Fibroblast of the conjunctiva (primary cell): ENCODE results near the gene OGFOD3.
A peak's percentile ranks its signal among the peaks of the same experiment; 100 is the strongest.
"Not testable (repeated sequence)": the region's sequence is repeated elsewhere in the genome, so short reads cannot be mapped to it uniquely, and the experiment has no call there.

Source experiments
- DNase-seq: peaks from one replicate; pipeline ENCODE4 v3.0.0-alpha.2; 2010; ENCODE audit warnings: low read depth

OGFOD3 gene, protein sequence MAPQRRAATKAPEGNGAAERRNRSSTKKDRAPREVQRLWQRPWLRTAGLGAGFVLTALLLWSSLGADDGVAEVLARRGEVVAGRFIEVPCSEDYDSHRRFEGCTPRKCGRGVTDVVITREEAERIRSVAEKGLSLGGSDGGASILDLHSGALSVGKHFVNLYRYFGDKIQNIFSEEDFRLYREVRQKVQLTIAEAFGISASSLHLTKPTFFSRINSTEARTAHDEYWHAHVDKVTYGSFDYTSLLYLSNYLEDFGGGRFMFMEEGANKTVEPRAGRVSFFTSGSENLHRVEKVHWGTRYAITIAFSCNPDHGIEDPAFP

DNA sequence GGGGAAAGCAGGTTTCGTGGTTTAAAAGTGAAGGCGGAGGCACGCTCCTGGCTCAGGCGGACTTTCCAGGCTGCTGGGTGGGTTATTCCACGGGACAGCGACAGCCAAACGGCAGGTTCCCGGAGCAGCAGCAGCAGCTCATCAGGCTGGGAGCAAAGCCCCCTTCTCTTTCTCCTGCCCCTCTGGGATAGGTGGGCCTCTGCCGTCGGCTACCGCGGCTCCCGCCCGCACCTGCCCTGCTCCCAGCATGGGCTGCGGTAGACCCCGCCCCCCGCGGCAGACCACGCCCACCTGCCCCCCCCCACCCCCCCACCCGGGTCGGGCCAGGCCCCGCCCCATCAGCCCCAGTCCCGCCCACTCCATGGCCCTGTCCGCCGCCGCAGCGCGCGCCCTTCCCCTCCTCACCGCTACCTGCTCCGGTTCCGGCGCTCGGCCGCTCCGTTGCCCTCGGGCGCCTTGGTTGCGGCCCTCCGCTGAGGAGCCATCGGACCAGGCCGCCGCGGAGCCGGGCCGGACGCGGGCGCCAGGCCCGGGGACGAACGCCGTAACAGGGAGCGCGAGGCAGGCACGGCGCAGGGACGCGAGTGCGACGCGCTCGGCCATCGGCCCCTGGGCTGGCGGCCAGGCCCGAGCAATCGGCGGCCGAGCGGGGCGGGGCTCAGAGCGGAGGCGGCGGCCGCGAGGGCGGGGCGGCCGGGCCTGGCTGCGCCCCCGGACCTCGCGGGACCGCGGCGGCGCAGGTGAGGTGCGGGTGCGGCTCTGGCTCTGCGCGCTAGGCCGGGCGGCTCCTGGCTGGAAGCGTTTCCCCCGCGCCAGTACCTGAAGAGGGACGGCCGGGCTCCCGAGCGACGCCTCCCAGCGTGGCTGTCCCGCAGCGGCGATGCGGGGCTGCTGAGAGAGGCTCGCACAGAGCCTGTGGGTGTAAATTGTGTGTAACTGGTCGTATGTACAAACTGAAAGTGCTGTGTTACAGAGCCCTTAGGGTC is at the start of gene OGFOD3, which contains the start of gene HEXD:
OGFOD3 (minus strand) TSS at position 586 of the 986 bp plus-strand sequence; CDS start at position 485, 101 bp downstream.
HEXD (plus strand) TSS at position 347 of the 986 bp plus-strand sequence. CDS start 1,453 bp downstream, outside the sequence.
- peak; percentile 42 for DNase-seq

DNA sequence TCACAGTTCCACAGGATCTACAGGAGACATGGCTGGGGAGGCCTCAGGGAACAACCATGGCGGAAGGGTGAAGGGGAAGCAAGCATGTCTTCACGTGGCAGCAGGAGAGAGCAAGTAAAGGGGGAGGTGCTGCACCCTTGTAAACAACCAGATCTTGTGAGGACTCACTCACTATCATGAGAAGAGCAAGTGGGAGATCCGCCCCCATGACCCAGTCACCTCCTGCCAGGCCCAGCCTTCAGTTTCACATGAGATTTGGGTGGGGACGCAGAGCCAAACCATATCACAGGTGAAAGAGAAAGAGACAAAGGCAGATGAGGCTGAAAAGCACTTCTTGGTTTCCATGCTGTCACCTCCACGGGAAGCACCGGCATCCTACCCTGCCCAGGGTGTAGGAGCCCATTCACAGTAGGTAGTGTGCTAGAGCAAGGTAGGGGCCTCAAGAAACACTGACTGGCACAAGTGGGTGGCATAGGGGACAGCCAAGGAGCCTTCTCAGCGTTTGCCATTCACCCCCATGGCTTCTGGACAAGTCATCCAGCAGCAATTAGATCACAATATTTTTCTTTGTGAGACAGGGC is 46.7 kb upstream of the OGFOD3 start:
- no peak for DNase-seq

DNA sequence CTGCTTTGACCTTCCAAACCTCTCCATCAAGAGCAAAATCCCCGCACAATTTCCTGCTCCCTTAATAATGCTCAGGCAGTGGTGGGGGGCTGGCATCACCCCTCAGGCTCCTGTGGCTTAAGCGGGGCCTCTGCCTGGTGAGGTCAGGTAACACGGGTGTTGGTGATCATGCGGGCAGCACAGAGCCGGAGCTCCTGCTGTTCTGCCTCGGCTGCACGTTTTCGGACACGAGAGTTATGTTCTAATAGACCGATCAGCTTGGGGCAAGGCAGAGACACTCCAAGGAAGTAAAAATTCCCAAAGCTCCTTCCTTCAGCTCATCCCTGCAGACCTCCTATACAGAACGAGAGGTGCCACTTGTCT is 46.2 kb upstream of the OGFOD3 start:
- DNase-seq = no peak

DNA sequence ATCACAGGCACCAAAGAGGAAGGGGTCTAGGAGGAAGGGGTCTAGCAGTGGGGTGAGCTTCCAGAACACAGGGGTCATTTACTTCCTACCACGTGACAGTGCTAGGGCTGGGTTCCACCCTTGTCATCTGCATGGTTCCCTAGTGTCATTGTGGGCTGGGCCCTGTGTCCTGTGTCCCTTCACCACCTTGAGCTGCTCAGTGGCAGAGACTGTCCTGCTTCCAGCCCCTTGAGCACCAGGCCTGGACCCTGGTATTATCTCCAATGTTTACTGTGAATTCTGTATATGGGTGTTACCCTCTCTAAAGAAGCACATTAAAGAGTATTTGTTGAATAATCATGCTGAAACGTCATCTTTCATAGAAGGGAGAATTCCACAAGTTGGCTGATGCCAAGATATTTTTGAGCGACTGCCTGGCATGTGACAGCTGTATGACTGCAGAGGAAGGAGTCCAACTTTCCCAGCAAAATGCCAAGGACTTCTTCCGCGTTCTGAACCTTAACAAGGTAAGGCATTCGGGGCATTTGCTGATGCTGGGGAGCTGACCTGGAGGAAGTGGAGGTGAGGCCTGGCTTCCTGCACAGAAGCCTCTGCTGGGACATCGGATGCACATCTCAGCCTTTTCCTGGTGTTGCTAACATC is 45.7 kb upstream of the OGFOD3 start:
- DNase-seq = no peak

DNA sequence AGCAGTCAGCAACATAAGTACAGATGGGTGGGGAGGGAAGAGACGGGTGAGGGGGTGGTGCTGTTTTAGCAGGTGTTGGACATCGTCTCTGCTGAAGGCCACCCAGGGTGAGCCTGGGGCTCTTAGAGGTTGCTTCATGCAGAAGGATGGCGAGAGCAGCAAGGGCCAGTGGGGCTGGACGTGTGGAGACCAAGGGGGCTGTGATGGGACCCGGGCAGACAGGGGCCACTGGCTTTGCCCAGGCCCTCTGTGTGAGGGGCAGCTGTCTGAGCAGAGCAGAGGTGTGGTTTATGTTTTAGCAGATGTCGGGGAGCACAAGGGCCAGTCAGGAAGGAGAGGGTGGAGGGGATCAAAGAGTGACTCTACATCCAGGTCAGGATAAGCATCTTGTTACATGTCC is 45.0 kb upstream of the OGFOD3 start:
- no peak for DNase-seq

DNA sequence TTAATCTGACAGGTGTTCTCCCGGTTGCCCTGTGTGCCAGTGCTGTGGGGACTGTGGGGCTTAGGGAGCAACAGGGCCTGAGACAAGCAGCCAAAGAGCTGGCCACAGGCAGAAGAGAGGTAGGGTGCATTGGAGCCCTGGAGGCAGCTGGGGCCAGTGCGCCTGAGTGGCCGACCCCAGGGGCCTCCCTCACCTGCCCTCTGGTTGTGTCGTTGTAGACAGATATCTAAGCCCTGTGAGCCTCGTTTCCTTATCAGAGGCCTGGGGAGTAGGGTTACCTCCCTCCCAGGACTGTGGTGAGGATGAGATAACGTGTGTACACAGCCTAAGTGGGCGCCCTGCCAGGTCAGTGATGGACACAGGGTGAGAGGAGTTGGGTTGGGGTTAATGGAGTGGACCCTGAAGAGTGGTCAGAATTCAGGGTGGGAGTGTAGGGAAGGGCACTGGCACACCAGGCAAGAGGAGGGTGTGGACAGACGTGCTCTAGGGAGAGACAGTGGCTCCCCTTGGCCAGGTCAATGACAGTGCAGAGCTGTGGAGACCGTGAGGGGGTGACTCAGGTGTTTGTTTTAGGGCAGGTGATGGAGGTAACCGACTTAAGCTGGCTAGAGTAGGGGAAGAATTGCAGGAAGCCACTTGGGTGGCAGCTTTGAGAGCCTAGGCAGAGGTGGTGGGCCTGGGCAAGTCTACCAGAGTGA is 43.6 kb upstream of the OGFOD3 start:
- DNase-seq = no peak

DNA sequence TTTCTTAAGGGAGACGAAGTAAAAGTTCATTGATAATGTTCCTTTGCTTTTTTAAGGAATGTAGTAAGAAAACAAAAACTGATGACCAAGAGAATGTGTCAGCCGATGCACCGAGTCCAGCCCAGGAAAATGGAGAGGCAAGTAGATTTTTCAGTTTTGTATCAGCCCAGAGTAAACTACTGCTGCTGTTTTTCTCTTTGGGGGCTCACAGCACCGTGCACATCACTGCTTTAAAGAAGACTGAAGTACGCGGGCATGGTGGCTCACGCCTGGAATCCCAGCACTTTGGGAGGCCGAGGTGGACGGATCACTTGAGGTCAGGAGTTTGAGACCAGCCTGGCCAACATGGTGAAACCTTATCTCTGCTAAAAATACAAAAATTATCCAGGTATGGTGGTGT is 41.5 kb upstream of the OGFOD3 start:
- DNase-seq = not testable (repeated sequence)

DNA sequence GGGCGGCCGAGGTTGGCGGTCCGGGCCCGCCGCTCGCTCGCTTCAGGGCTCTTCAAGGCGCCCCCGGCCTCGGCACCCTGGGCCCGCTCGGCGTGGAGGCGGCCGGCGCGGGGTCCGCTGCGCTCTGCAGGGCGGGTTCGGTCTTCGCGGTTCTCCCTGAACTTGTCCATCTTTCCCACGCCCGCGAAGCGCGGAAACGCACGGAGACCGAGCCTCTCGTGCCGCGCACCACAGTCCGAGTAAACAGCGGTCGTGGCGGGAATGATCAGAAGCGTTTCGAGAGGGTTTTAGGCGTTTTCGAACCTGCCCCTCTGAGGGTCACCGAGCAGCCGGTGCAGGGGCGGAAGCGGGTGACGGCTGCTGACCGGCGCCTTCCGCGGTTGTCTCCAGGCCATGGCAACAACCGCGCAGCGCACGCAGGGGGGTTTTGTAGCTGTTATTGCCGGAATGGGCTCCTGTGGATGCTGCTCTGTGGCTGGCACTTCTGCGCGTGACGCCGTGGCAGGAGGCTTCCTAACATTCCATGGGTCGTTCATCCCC is 40.6 kb upstream of the OGFOD3 start:
- no peak for DNase-seq

DNA sequence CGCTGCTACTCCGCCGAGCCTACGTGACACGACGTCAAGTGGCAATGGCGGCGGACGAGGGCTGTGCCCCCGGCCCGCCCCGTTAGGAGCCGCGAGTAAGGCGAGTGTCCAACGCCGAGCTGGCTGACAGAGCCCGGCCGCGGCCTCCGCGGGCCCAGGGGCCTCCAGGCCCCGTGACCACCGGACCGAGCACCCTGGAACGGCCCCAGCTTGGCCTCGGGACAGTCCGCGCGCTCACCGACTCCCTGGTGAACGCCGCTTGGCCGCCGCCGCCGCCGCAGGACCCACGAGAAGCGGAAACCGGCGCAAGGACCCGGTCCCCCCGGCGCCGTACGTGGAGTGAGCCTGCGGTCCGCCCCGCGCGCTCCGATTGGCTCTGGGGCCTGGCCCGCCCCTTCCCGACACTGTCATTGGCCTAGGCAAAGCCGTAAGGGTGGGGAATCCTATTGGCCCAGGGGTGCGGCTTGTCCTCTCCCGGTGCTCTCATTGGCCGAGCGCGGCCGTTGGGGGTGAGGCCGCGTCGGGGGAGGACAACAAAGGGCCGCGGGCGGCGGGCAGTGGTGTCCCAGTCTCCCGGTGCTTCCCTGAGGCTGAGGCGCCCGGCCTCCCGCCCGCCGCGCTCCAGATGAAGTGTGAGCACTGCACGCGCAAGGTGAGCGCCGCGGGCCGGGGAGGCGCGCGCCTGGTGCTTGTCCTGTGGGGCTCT is 39.9 kb upstream of the OGFOD3 start, which contains the start of gene NARF:
NARF (plus strand) TSS at position 563 of the 706 bp plus-strand sequence; CDS start at position 626, 63 bp downstream.
- DNase-seq = peak; percentile 96

DNA sequence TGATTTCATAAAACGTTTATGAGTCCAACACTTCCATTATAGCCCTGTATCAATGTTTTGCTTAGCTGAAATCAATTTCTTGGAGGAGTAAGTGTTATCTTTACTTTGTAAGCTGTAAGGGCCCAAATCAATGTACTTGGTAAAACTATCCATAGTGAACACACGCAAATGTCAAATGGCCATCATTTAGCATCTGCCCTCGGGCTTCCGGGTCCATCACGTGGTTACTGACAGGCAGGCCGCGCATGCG is 39.5 kb upstream of the OGFOD3 start:
- DNase-seq = no peak

DNA sequence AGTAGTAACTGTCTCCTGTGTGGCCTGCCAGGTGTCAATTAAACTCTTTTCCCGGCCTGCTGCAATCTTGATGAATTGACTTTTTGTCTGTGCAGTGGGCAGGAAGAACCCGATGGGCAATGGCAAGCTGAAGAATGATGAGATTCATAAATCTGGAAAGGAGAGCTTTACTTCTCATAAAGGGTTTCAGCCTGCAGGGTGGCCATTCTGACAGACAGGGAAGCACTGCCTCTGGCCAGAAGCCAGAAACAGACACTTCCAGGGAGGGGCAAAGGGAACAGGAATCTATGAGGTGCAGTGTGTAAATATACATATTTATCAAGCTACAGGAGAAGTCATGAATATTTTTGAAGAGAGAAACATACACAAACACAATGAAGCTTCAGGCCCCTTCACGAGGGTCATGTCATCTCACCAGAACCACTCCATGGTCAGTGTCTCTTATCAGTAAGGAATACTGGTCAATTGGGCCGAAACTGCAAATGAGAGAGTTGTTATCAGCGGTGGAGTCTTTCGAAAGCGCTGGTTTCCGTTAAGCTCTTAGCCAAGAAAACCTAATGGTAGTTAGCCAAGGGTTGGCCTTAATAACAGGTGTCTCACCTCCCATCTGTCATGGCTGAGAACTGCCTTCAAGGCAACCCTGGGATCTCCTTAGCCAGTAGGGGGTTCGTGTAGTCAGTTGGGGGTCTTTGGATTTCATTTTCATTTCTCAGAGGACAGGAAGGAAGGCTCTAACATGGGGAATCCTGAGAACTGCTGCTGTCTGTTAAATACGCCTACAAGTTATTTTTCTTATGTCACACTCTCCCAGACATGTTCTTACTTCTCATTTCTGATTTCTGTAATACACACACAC is 38.9 kb upstream of the OGFOD3 start:
- no peak for DNase-seq

DNA sequence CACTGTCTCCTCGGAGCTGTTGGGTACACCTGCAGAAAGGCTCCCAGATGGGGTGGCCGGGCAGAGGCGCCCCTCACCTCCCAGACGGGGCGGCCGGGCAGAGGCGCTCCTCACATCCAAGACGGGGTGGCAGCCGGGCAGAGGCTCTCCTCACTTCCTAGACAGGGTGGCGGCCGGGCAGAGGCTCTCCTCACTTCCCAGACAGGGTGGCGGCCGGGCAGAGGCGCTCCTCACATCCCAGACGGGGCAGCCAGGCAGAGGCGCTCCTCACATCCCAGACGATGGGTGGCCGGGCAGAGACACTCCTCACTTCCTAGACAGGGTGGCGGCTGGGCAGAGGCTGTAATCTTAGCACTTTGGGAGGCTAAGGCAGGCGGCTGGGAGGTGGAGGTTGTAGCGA is 35.3 kb upstream of the OGFOD3 start:
- DNase-seq = not testable (repeated sequence)

DNA sequence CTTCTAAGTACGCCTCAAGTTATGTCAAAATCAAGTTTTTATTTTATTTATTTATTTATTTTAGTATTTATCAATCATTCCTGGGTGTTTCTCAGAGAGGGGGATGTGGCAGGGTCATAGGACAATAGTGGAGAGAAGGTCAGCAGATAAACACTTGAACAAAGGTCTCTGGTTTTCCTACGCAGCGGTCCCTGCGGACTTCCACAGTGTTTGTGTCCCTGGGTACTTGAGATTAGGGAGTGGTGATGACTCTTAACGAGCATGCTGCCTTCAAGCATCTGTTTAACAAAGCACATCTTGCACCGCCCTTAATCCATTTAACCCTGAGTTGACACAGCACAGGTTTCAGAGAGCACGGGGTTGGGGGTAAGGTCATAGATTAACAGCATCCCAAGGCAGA is 34.8 kb upstream of the OGFOD3 start:
- DNase-seq = not testable (repeated sequence)

DNA sequence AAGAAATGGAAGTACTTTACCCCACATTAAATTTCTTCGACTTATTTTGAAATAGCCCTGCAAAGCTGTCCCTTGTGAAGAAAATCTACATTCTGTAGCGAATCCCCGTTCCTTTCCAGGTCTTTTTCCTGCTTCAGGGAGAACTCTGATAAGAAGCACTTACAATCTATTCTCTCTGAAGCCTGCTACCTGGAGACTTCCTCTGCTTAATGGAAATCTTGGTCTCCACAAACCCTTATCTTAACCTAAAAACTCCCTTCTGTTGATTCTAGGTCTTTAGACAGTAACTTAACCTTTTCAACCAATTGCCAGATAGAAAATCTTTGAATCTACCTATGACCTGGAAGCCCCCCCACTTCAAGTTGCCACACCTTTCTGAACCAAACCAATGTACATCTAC is 33.8 kb upstream of the OGFOD3 start:
- no peak for DNase-seq

DNA sequence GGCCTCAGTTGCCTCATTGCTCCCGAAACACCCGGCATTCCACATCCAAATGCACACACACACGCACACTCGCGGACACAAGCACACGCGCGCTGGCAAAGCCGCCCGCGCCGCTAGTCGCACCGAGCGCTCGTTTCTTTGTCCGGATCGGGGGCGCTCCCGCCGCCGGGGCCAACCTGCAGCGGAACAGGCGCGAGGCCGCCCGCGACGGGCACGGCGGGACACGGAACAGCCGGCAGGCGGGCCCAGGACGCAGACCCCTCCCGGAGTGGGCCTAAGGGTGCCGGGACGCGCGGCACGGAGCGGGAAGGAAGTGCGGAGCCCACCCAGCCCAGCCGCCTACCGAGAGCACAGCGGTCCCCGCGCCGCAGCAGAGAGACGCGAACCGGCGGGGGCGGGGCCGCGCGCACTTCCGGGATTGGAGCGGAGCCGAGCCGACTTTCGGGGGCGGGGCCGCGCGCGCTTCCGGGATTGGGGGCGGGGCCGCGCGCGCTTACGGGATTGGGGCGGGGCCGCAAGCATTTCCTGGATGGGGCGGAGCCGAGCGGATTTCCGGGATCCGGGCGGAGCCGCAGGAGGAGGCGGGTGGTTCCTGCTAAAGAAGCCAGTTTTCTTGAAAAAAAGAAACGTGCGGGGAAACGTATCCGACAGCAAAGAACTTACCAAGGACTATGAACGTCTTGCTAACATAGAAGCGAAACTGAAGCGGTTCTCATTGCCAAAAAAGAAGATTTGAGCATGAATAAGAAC is 32.1 kb upstream of the OGFOD3 start, which contains the start of gene CYBC1:
CYBC1 (minus strand) TSS at position 396 of the 750 bp plus-strand sequence. CDS start 1,498 bp downstream, outside the sequence.
- peak; percentile 90 for DNase-seq

DNA sequence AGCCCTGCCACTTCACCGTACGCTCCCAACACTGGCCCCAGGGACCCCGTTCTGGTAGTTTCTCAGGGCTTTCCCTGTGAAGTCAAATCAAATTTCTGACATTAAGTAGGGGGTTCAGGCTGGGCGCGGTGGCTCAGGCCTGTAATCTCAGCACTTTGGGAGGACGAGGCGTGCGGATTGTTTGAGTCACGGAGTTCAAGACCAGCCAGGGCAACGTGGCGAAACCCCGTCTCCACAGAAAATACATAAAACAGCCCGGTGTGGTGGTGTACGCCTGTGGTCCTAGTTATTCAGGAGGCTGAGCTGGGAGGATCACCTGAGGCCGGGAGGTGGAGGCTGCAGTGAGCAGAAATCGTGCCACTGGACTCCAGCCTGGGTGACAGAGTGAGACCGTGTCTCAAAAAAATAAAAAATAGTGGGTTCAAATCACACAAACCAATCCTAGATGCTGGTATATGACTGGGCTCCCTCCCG is 31.5 kb upstream of the OGFOD3 start:
- no peak for DNase-seq

DNA sequence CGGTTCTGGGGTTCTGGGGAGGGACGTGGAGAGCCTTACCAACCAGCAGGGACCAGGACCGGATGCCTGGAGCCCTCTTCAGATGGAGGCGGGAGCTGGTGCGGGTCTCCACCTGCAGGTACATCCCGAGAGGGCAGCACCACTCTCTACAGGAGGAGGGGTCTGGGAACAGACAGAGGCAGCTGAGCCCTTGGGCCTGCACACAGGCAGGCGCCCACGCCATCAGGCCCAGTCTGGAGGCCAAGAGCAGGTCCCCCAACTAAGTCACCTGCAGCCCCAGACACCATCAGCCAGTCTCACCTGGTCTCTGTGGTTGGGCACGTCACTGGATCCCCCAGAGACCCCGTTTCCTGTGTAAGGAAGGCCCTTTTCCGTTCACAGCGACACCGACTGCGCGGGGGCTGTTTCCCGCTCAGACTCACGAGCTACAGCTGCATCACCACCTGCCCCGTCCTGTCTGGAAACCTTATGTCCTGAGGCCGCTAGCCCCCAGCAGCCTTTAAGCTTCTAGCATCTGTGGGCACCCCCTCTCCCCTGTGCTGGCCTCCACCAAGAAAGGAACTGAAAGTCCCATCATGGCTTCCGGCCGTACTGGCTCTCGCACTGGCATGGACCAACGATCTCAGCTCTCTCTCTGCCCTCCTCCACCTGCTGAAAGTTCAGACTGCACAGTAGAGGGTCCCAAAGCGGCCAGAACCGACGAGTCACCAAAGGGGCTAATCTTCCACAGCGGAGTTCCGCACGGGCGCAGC is 30.9 kb upstream of the OGFOD3 start:
- no peak for DNase-seq

DNA sequence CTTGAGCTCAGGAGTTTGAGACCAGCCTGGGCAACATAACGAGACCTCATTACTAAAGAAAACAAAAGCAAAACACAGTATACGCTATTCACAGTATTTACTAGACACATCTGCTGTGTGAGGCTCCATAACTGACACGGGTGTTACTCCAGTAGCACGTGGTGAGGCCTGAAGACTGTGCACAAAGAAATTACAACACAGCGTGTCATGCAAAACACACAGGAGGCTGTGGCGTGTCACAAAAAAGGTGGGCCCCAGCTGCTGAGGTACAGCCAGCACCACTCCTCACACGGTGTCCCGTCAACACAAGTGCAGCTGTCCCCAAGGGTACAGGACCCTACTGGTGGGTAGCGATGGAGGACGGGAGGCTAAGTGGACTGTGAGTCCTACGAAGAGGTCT is 29.5 kb upstream of the OGFOD3 start:
- no peak for DNase-seq
